ENCODE data around the gene PLXNA2.

Gene PLXNA2

DNA sequence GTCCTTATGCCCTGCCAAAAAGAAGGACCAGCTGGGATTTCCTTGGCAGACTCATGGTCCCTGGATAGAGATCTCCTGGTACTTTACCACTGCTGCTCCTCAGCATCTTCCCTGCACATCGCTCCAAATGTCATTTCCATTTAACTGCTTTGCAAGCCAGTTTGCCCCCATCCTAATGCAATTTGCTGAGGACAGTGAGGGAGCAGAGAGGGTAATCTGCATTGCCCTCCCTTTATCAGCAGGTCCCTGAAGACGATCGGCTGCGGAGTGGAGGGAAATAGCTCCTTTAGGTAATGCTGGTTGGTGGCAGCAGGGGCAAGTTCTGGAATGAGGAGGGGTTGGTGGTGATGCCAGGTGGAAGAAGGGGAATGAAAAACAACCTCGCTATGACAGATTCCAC lies 2.7 kb downstream of the PLXNA2 start:
- TF ChIP-seq GATA3 (IDR thresholded peaks at IDR 0.05; ENCODE audit: low read depth, low read length), result no peak
- no peak for TF ChIP-seq GATA2 (IDR thresholded peaks at IDR 0.05; ENCODE audit: low read depth, low read length)

DNA sequence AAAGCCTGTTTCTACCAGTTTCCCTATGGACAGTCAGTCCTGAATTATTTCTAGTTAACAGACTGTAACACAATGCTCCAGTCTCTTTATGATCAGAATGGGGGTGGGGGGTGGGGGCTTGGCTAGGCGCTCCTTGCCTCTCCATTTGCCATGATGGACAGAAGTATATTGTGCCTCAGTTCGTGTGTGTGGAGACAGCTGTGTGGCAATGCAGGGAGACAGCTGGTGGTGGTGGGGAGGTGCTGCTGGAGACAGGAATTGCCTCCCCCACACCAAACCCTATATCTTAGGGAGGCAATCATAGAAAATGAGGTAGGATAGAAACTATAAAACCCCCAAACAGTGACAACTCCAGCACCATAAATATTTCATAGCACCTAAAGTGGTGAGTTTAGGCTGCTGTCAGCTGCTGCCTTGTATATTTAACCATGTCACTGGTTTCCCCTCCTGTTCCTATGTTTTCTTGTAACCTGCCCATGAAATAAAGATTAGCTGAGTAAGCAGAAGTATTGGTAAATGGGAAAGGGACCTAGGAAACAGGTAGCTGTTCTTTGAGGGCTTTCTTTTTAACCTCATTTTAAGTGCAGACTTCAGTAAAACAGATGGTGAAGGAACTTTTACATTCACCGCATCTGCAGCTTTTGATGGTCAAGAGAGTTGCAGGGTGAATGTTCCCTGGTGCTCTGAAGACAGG lies 3.4 kb downstream of the PLXNA2 start:
- TF ChIP-seq GATA3 (IDR thresholded peaks at IDR 0.05; ENCODE audit: low read depth, low read length), result no peak
- no peak for TF ChIP-seq GATA2 (IDR thresholded peaks at IDR 0.05; ENCODE audit: low read depth, low read length)

DNA sequence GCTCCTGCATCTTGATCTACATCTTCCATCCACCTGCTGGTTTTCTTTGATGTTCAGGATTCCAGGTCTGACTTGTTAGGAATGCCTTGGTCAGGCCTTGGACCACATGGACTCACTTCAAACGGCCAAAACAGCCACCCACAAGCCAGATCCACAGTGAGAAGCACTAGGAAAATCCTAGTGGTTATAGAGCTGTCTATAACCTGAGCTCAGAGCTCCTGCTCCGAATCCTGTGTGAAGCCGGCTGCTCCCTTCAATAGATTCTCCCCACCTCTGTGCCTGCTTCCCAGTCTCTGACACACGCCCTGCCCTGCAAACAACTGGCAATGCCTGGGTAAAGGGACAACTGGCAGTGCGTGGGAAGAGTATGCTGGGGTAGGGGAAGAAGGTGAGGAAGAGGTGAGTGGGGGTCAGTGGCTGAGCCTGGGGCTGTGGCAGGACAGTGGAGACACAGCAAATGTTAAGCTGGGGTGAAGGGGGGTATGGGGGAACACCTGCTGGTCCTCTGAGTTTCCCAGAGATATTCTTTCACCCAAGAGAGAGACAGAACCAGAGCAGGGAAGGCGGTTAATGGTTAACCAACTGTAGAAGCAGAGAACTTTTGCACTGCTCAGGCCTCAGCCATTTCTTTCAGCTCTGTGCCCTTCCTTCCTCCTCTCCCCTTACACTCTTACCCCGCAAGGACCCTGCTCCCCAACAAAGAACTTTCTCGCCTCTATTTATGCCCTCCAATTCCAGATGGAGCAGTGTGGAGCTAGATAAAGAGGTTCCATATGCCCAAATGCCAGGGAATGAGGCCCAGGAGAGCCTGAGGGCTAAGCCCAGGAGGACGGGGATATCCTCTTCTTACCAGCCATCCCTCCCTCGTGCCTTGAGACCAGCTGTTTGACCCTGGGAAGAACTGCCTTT lies 4.5 kb downstream of the PLXNA2 start:
- TF ChIP-seq GATA2 (IDR thresholded peaks at IDR 0.05; ENCODE audit: low read depth, low read length) (no peak), GATA3 (IDR thresholded peaks at IDR 0.05; ENCODE audit: low read depth, low read length) (no peak)

- TF ChIP-seq GATA3 (IDR thresholded peaks at IDR 0.05; ENCODE audit: low read depth, low read length), result no peak; the same call in 1 of the 2 replicates
- no peak for TF ChIP-seq GATA2 (IDR thresholded peaks at IDR 0.05; ENCODE audit: low read depth, low read length)
Observed at GRCh38 chr1:208238710-208239472, 5.3 kb downstream of the PLXNA2 start.

DNA sequence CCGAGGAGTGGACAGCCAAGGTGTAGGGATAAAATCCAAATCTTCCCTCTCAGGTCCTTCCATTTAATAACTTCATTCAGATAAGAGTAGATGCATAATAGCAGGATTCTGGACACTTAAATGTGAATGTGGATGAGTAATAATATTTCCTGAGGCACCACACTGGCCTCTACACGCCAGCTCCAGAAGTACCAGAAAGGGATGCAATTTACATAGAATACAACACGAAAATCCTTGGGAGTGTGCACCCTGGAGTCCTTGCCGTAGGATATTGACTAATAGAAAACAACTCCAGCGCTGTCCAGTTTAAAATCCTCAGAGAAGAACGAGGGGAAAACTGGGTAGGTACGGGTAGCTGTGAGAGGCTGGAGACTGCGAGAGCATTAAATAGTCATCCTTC lies 6.9 kb downstream of the PLXNA2 start:
- TF ChIP-seq GATA2 (IDR thresholded peaks at IDR 0.05; ENCODE audit: low read depth, low read length) (no peak), GATA3 (IDR thresholded peaks at IDR 0.05; ENCODE audit: low read depth, low read length) (no peak)

GRCh38 chr1:208235982-208236761 lies 8.0 kb downstream of the PLXNA2 start:
- TF ChIP-seq GATA2 (IDR thresholded peaks at IDR 0.05; ENCODE audit: low read depth, low read length) (no peak), GATA3 (IDR thresholded peaks at IDR 0.05; ENCODE audit: low read depth, low read length) (no peak)

GRCh38 chr1:208235356-208235981 lies 8.7 kb downstream of the PLXNA2 start:
- TF ChIP-seq GATA3 (IDR thresholded peaks at IDR 0.05; ENCODE audit: low read depth, low read length) (no peak), GATA2 (IDR thresholded peaks at IDR 0.05; ENCODE audit: low read depth, low read length) (no peak)

- TF ChIP-seq GATA3 (IDR thresholded peaks at IDR 0.05; ENCODE audit: low read depth, low read length) (no peak), GATA2 (IDR thresholded peaks at IDR 0.05; ENCODE audit: low read depth, low read length) (no peak)
Observed at GRCh38 chr1:208234721-208235120, 9.5 kb downstream of the PLXNA2 start.

GRCh38 chr1:208233978-208234377 lies 10.2 kb downstream of the PLXNA2 start:
- TF ChIP-seq GATA2 (IDR thresholded peaks at IDR 0.05; ENCODE audit: low read depth, low read length), result no peak
- no peak for TF ChIP-seq GATA3 (IDR thresholded peaks at IDR 0.05; ENCODE audit: low read depth, low read length)

- TF ChIP-seq GATA2 (IDR thresholded peaks at IDR 0.05; ENCODE audit: low read depth, low read length), result no peak
- TF ChIP-seq GATA3 (IDR thresholded peaks at IDR 0.05; ENCODE audit: low read depth, low read length), result no peak
Observed at GRCh38 chr1:208233546-208233945, 10.6 kb downstream of the PLXNA2 start.

GRCh38 chr1:208232662-208233038 lies 11.5 kb downstream of the PLXNA2 start:
- TF ChIP-seq GATA2 (IDR thresholded peaks at IDR 0.05; ENCODE audit: low read depth, low read length) (no peak), GATA3 (IDR thresholded peaks at IDR 0.05; ENCODE audit: low read depth, low read length) (no peak)

GRCh38 chr1:208231881-208232661 lies 12.1 kb downstream of the PLXNA2 start:
- no peak for TF ChIP-seq GATA3 (IDR thresholded peaks at IDR 0.05; ENCODE audit: low read depth, low read length)
- no peak; the same call in none of the 2 replicates for TF ChIP-seq GATA2 (IDR thresholded peaks at IDR 0.05; ENCODE audit: low read depth, low read length)
